ENCODE results near the gene SDK1. TPM values are rescaled to one million over a fixed set of nuclear protein-coding genes. Genes with fewer than 3 reads are reported as not detected.

Gene SDK1
- total RNA-seq, 2 experiments from 2014 or later = 0.20 to 0.25 TPM

DNA sequence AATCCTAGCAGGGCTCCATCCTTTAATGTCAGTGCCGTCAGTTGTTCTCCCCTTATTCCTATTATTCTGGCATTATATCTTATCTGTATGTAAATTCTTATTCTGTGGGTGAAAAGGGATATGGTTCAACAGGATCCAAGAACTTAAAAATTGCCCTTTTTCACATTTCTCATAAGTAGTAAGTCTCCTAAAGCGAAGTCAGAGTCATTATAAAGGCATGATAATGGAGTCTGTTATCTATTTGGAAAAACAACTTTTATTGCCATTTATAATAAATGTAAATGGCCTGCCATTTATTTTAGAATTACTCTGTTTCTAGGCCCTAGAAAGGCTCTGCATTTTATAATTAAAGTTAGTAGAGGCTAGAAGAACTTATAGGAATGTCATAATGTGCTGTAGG, 31.3 kb downstream of the SDK1 start:
- Mint-ChIP-seq H3K27ac (no peak overlapping the region), H3K36me3 (no peaks in the 10 kb centered on the region), H3K4me3 (no peak overlapping the region), H3K9me3 (no peaks in the 10 kb centered on the region), H3K27me3 (peaks cover 13% of the 10 kb centered on the region), H3K4me1 (no peaks in the 10 kb centered on the region)
- POLR2A ChIA-PET = no interaction called here
- DNase-seq (no peak), ATAC-seq (ENCODE audit: low read depth) (no peak)

DNA sequence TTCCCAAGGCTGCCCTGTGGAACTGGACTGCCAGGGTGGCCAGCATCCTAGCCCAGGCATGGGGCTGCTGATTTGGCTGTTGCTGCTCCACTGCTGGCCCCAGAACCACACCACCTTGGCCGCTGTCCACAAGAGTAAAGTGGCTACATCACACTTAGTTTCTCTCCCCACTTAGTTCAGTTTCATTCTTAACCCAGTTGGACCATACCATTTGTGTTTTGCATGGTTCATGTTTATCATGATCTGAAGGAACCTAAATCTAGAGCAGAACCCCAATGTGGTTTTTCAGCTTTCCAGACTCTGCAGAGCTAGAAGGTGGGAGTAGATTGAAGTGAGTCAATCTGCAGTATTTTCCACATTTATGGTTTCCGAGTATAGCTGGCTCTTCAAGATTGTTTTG, 32.8 kb downstream of the SDK1 start:
- ATAC-seq (ENCODE audit: low read depth) (no peak), DNase-seq (no peak)
- no peaks in the 10 kb centered on the region for H3K36me3 Mint-ChIP-seq
- POLR2A ChIA-PET = no interaction called here
- H3K9me3 Mint-ChIP-seq = no peaks in the 10 kb centered on the region
- no peak overlapping the region for H3K4me3 Mint-ChIP-seq
- H3K4me1 Mint-ChIP-seq = no peaks in the 10 kb centered on the region
- H3K27me3 Mint-ChIP-seq = peaks cover 13% of the 10 kb centered on the region
- H3K27ac Mint-ChIP-seq = no peak overlapping the region

GRCh38 chr7:3336042-3336665, 35.1 kb downstream of the SDK1 start:
- H3K4me1 Mint-ChIP-seq = no peaks in the 10 kb centered on the region
- H3K4me3 Mint-ChIP-seq = no peak overlapping the region
- DNase-seq = no peak
- H3K27ac Mint-ChIP-seq = no peak overlapping the region
- H3K36me3 Mint-ChIP-seq = no peaks in the 10 kb centered on the region
- peaks cover 15% of the 10 kb centered on the region for H3K27me3 Mint-ChIP-seq
- ATAC-seq (ENCODE audit: low read depth) = no peak
- H3K9me3 Mint-ChIP-seq = no peaks in the 10 kb centered on the region
- POLR2A ChIA-PET = no interaction called here

DNA sequence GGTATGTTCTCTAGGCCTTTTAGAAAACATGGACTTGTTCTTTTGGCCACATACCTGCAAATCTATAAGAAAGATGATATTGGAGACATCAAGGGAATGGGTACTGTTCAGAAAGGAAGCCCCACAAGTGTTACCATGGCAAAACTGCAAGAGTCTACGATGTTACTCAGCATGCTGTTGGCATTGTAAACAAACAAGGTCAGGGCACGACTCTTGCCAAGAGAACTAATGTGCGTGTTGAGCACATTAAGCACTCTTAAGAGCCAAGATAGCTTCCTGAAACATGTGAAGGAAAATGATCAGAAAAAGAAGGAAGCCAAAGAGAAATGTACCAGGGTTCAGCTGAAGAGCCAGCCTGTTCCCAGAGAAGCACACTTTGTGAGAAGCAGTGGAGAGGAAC, 37.1 kb downstream of the SDK1 start:
- DNase-seq (no peak), ATAC-seq (ENCODE audit: low read depth) (no peak)
- POLR2A ChIA-PET = no interaction called here
- peaks cover 14% of the 10 kb centered on the region for H3K27me3 Mint-ChIP-seq
- H3K27ac Mint-ChIP-seq = no peak overlapping the region
- H3K4me1 Mint-ChIP-seq = no peaks in the 10 kb centered on the region
- no peaks in the 10 kb centered on the region for H3K36me3 Mint-ChIP-seq
- H3K4me3 Mint-ChIP-seq = no peak overlapping the region
- H3K9me3 Mint-ChIP-seq = no peaks in the 10 kb centered on the region

DNA sequence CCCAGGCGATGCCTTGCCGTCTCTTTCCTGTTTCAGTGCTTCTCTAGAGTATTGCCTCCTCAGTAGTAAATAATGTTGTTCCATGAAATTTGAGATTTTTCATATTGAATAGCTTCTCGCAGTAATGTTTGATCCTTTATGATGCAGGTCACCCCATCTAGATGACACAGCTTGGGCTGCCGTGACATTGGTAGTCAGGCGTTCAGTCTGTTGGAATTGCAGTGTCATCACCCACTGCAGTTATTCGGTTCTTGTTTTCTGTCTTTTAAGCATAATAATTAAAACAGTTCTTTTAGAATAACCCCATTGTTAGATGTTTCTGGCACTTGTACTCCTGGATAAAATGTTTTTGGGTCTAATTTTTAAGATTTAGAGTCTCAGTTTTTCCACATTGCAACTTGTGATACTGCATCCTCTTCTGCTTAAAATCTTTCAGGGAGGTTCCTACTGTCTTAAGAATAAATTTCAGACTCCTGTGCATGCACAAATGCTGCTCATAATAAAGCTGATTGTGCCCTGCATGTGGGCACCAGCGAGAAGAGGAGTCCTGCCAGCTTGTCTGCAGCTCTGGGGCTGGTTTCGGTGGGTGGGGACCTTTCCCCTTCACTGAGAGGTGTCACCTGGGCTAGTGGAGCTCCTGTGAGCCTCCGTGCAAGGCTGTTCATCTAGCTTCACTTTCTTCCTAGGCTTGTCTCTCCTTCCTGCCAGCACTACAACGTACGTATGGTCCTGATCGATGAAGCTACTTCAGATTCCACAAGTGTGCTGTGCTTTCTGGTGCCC, 44.8 kb downstream of the SDK1 start:
- Mint-ChIP-seq H3K4me1 (no peaks in the 10 kb centered on the region), H3K4me3 (no peak overlapping the region), H3K27me3 (peaks cover 9% of the 10 kb centered on the region), H3K36me3 (no peaks in the 10 kb centered on the region), H3K9me3 (no peaks in the 10 kb centered on the region), H3K27ac (no peak overlapping the region)
- ATAC-seq (ENCODE audit: low read depth) = no peak
- DNase-seq = no peak
- POLR2A ChIA-PET = no interaction called here

GRCh38 chr7:3349126-3349525, 48.1 kb downstream of the SDK1 start:
- H3K27me3 Mint-ChIP-seq = no peaks in the 10 kb centered on the region
- POLR2A ChIA-PET = no interaction called here
- no peak overlapping the region for H3K4me3 Mint-ChIP-seq
- no peak for ATAC-seq (ENCODE audit: low read depth)
- no peaks in the 10 kb centered on the region for H3K36me3 Mint-ChIP-seq
- no peaks in the 10 kb centered on the region for H3K4me1 Mint-ChIP-seq
- H3K9me3 Mint-ChIP-seq = no peaks in the 10 kb centered on the region
- DNase-seq = no peak
- no peak overlapping the region for H3K27ac Mint-ChIP-seq

GRCh38 chr7:3356173-3356572, 55.1 kb downstream of the SDK1 start:
- no peaks in the 10 kb centered on the region for H3K9me3 Mint-ChIP-seq
- ATAC-seq (ENCODE audit: low read depth) = no peak
- no peak overlapping the region for H3K27ac Mint-ChIP-seq

GRCh38 chr7:3358991-3359390, 57.9 kb downstream of the SDK1 start:
- DNase-seq (no peak), ATAC-seq (ENCODE audit: low read depth) (no peak)
- Mint-ChIP-seq H3K9me3 (no peaks in the 10 kb centered on the region), H3K4me3 (no peak overlapping the region), H3K4me1 (no peaks in the 10 kb centered on the region), H3K36me3 (no peaks in the 10 kb centered on the region), H3K27me3 (peaks cover 3% of the 10 kb centered on the region), H3K27ac (no peak overlapping the region)
- POLR2A ChIA-PET = no interaction called here

More at GRCh38 chr7:3356173-3356572, 55.1 kb downstream of the SDK1 start:
- no peak overlapping the region for H3K4me3 Mint-ChIP-seq
- no peaks in the 10 kb centered on the region for H3K36me3 Mint-ChIP-seq
- H3K4me1 Mint-ChIP-seq = no peaks in the 10 kb centered on the region
- POLR2A ChIA-PET = no interaction called here
- DNase-seq = no peak
- peaks cover 3% of the 10 kb centered on the region for H3K27me3 Mint-ChIP-seq

- Mint-ChIP-seq H3K4me1 (peaks cover 6% of the 10 kb centered on the region), H3K4me3 (no peak overlapping the region), H3K27ac (no peak overlapping the region), H3K27me3 (peaks cover 2% of the 10 kb centered on the region), H3K36me3 (no peaks in the 10 kb centered on the region), H3K9me3 (no peaks in the 10 kb centered on the region)
- POLR2A ChIA-PET = no interaction called here
- no peak for DNase-seq
- ATAC-seq (ENCODE audit: low read depth) = no peak
Observed at GRCh38 chr7:3367261-3367660, 66.2 kb downstream of the SDK1 start.

DNA sequence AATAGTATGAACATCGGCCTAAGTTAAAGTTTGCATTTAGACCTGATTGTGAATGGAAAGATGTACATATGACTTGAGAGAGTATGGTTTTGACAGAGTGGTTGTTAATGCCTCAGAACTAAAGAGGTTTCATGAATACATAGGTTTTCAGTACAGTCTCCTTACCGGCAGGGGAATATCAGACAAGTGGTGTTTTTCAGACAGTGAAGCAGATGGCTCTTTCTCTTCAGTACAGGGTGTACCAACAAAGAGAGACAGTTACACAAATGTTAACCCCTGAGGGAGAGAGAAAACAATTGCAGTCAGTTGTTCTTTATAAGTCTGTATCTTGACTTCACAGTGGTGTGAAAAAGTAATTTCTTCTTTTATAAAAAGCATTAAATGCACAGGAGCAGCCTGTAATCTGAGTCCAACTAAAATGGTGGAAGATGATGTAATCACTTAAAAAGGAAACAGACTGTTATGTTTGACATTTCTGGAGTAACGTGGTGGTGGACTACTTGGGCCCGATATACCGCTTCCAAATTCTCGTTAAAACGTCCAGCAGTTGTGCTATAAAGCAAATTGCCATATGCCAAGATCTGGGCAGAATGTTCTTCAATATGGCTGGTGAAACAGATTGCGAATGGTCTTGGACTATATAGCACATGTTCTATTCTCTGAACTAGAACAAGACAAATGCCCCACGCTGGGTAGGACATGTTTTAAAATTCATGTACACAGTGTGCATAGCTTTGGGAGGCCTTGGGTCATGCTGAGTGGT, 69.2 kb downstream of the SDK1 start:
- ATAC-seq (ENCODE audit: low read depth) = no peak
- no peak overlapping the region for H3K27ac Mint-ChIP-seq
- POLR2A ChIA-PET = no interaction called here
- DNase-seq = no peak
- no peaks in the 10 kb centered on the region for H3K36me3 Mint-ChIP-seq
- peaks cover 6% of the 10 kb centered on the region for H3K27me3 Mint-ChIP-seq
- H3K9me3 Mint-ChIP-seq = no peaks in the 10 kb centered on the region
- peaks cover 6% of the 10 kb centered on the region for H3K4me1 Mint-ChIP-seq
- no peak overlapping the region for H3K4me3 Mint-ChIP-seq

DNA sequence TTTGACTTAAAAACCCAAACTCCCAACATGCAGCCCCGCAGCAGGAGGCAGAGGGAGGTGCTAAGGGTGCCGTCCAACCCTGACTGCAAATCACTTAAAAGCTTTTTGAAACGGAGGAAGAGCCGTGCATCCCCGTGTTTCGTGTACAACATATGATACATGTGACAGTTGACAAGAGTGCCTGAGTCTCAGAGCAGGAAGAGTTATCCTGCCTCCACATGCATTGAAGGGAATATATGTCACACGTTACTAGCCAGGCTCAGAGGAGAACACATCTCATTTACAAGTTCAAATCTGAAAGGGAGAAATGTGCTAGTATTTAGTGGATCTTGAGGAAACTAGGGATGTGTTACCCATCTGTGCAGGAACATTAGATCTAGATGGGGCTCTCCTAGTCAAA, 69.9 kb downstream of the SDK1 start:
- DNase-seq (no peak), ATAC-seq (ENCODE audit: low read depth) (no peak)
- peaks cover 7% of the 10 kb centered on the region for H3K27me3 Mint-ChIP-seq
- H3K36me3 Mint-ChIP-seq = no peaks in the 10 kb centered on the region
- H3K9me3 Mint-ChIP-seq = no peaks in the 10 kb centered on the region
- no peak overlapping the region for H3K27ac Mint-ChIP-seq
- no peak overlapping the region for H3K4me3 Mint-ChIP-seq
- POLR2A ChIA-PET = no interaction called here
- H3K4me1 Mint-ChIP-seq = peaks cover 6% of the 10 kb centered on the region

GRCh38 chr7:3371601-3372000, 70.5 kb downstream of the SDK1 start:
- Mint-ChIP-seq H3K27me3 (peaks cover 9% of the 10 kb centered on the region), H3K36me3 (no peaks in the 10 kb centered on the region), H3K4me3 (no peak overlapping the region), H3K4me1 (peaks cover 6% of the 10 kb centered on the region), H3K27ac (no peak overlapping the region), H3K9me3 (no peaks in the 10 kb centered on the region)
- DNase-seq (no peak), ATAC-seq (ENCODE audit: low read depth) (no peak)
- POLR2A ChIA-PET = no interaction called here

DNA sequence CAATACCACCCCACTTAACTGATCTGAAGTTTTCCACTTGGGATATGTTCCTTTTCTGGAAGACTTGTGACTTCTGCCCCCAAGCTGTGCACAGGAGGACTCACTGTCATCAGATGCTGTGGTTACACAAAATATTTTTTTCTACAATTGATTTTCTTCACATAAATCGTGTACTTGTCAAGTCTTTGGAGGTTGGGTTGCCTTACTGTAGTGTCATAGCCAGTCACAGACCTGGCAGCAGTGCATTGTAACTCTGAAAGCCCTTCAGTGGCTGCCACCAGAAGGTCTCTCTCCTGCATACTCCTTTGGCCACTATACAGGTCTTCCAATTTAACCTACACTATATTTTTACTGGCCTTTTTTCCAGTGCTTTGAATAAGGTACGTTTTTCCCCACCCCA, 73.2 kb downstream of the SDK1 start:
- Mint-ChIP-seq H3K36me3 (no peaks in the 10 kb centered on the region), H3K27ac (no peak overlapping the region), H3K4me1 (peaks cover 6% of the 10 kb centered on the region), H3K4me3 (no peak overlapping the region), H3K9me3 (no peaks in the 10 kb centered on the region), H3K27me3 (peaks cover 11% of the 10 kb centered on the region)
- ATAC-seq (ENCODE audit: low read depth) (no peak), DNase-seq (no peak)
- POLR2A ChIA-PET = no interaction called here

Data from activated naive CD8-positive, alpha-beta T cell treated with anti-CD3 and anti-CD28 coated beads, Interleukin-2, amount 10 ng/mL, durations not matched to agents 7 days and 5 days (primary cell).